ENCODE results near the gene HERPUD1.
A peak's percentile ranks its signal among the peaks of the same experiment; 100 is the strongest.
"Not testable (repeated sequence)": the region's sequence is repeated elsewhere in the genome, so short reads cannot be mapped to it uniquely, and the experiment has no call there.

HERPUD1 gene

DNA sequence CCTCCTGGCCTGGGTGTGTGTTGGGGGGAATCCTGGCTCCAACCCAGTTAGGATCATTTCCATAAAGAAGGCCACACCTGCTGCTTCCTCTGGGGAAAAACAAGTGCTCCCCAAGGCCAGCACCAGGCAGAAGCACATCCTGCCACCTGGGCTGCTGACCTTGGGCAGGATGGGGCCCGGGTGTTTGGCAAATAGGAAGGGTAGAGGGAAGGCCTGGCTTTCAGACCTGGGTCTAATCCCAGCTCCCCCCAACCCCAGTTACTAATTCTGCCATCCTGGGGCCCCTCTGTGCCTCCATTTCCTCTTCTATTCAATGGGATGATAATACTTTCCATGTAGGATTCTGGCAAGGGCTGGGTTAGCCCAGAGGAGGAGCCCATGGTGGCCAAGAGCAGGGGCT, 54.4 kb downstream of the HERPUD1 start:
- Histone ChIP-seq H3K4me1 (ENCODE audit: control insufficient read depth in 1 of 2, insufficient read depth in 2 of 2, low read length in 2 of 2) (peaks cover 20 to 28% of the 10 kb centered on the region in 2 donors), H3K9me3 (ENCODE audit: control insufficient read depth in 1 of 2, low read length in 2 of 2) (no peaks in the 10 kb centered on the region), H3K36me3 (ENCODE audit: control insufficient read depth in 1 of 2, insufficient read depth in 2 of 2, low read length in 2 of 2) (no peaks in the 10 kb centered on the region), H3K4me3 (ENCODE audit: low read depth in 1 of 2, low read length in 2 of 2) (no peak overlapping the region), H3K27me3 (ENCODE audit: low read depth, low read length) (no peaks in the 10 kb centered on the region), H3K27ac (ENCODE audit: low read length) (no peak overlapping the region)

GRCh38 chr16:56986908-56987307, 55.0 kb downstream of the HERPUD1 start:
- H3K4me1 ChIP-seq (ENCODE audit: control insufficient read depth in 1 of 2, insufficient read depth in 2 of 2, low read length in 2 of 2), result peaks cover 20 to 28% of the 10 kb centered on the region in 2 donors
- H3K27ac ChIP-seq (ENCODE audit: low read length), result not testable (repeated sequence)

GRCh38 chr16:56987692-56988091, 55.8 kb downstream of the HERPUD1 start:
- Histone ChIP-seq H3K4me3 (ENCODE audit: low read depth in 1 of 2, low read length in 2 of 2) (no peak overlapping the region), H3K27ac (ENCODE audit: low read length) (no peak overlapping the region), H3K27me3 (ENCODE audit: low read depth, low read length) (no peaks in the 10 kb centered on the region), H3K36me3 (ENCODE audit: control insufficient read depth in 1 of 2, insufficient read depth in 2 of 2, low read length in 2 of 2) (no peaks in the 10 kb centered on the region), H3K9me3 (ENCODE audit: control insufficient read depth in 1 of 2, low read length in 2 of 2) (no peaks in the 10 kb centered on the region), H3K4me1 (ENCODE audit: control insufficient read depth in 1 of 2, insufficient read depth in 2 of 2, low read length in 2 of 2) (peaks cover 20 to 28% of the 10 kb centered on the region in 2 donors)

More at GRCh38 chr16:56986908-56987307, 55.0 kb downstream of the HERPUD1 start:
- not testable (repeated sequence) for H3K9me3 ChIP-seq (ENCODE audit: control insufficient read depth in 1 of 2, low read length in 2 of 2); H3K36me3 ChIP-seq (ENCODE audit: control insufficient read depth in 1 of 2, insufficient read depth in 2 of 2, low read length in 2 of 2); H3K4me3 ChIP-seq (ENCODE audit: low read depth in 1 of 2, low read length in 2 of 2); H3K27me3 ChIP-seq (ENCODE audit: low read depth, low read length)

DNA sequence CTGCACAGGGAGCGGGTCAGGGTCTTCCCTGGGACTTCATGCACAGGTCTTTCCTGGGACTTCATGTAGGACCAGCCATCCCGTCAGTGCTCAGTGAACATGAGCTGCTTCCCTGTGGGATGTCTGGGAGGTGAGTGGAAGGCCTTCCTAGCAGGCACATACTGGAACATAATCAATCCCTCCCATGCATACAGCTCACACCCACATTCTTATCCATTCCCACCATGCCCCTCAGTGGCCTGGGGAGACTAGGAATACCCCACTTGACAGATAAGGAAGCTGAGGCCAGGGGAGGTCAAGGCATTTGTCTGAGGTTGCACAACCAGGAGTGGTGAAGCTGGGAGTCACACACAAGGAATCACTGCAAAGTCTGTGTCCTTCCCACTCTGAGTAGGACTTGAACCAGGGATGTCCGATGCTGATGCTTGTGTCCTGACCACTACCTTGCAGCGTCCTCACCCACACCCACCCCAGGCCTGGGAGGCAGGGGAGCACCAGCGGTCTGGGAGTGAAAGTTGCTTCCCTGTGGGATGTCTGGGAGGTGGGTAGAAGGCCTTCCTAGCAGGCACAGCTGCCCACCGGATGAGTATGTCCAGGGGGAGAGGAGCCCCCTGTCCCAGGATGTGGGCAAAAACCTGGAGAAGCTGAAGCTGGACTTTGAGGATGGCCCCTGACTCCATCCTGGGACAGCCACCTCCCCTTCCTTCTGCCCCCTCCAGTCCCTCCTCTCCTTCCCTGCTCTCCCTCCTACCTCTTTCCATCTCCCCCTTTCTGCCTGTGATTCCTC, 56.4 kb downstream of the HERPUD1 start:
- H3K36me3 ChIP-seq (ENCODE audit: control insufficient read depth in 1 of 2, insufficient read depth in 2 of 2, low read length in 2 of 2), result no peaks in the 10 kb centered on the region
- peak overlapping the region; percentile 72 to 82 for H3K4me3 ChIP-seq (ENCODE audit: low read depth in 1 of 2, low read length in 2 of 2)
- no peaks in the 10 kb centered on the region for H3K9me3 ChIP-seq (ENCODE audit: control insufficient read depth in 1 of 2, low read length in 2 of 2)
- no peaks in the 10 kb centered on the region for H3K27me3 ChIP-seq (ENCODE audit: low read depth, low read length)
- peaks cover 20 to 28% of the 10 kb centered on the region in 2 donors for H3K4me1 ChIP-seq (ENCODE audit: control insufficient read depth in 1 of 2, insufficient read depth in 2 of 2, low read length in 2 of 2)
- H3K27ac ChIP-seq (ENCODE audit: low read length), result peak overlapping the region; percentile 82

DNA sequence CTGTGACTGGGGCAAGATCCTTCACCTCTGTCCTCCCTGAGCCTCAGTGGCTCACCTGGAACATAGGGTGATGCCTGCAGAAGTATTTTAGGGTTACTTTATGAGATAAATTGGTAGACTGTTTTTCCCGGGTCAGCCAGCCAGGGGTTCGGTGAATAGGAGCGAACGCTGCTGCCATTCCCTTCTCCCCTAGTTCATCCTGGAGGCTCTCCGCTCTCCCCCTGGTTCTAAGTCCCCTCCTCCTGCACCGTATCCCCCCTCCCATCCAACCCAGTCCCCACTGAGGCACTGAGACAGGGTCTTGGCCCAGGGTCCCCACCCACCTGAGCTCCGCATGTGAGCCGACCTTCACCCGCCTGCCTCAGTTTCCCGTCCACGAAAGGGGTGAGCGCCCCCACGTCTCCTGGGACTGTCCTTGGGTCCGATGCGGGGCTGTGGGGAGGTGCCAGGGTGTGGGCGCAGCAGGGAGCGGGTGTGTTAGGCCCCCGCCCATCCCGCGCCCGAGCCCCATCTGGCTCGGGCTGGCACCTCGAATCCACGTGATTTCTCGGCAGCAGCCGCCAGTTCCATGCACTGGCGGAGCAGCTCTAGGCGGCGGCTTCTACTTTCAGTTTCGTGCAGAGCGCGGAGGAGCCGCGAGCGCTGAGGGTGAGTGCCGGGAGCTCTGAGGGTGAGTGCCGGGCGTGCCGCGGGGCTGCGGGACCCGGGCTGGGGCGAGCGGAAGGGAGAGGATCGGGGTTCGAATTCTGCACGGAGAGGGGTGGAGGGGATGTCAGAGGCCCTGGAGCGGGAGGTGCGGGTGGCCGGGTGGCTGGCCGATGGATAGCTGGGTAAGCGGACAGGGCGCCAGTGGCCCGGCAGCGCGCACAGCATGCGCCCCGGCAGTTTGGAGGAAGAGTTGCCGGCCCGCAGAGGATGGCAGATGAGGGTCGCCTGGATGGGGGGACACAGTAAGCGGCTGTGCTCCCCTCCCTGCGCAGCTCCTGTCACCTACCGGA, 57.3 kb downstream of the HERPUD1 start, which contains the start of gene NLRC5:
NLRC5 (plus strand) TSS at position 610 of the 998 bp plus-strand sequence. CDS start 31,156 bp downstream, outside the sequence.
- Histone ChIP-seq H3K27ac (ENCODE audit: low read length) (peak within 1 kb of the TSS; percentile 82), H3K27me3 (ENCODE audit: low read depth, low read length) (no peaks in the 10 kb centered on the region), H3K4me3 (ENCODE audit: low read depth in 1 of 2, low read length in 2 of 2) (peak within 1 kb of the TSS; percentile 72 to 82), H3K4me1 (ENCODE audit: control insufficient read depth in 1 of 2, insufficient read depth in 2 of 2, low read length in 2 of 2) (peaks cover 20 to 28% of the 10 kb centered on the region in 2 donors), H3K36me3 (ENCODE audit: control insufficient read depth in 1 of 2, insufficient read depth in 2 of 2, low read length in 2 of 2) (no peaks in the 10 kb centered on the region), H3K9me3 (ENCODE audit: control insufficient read depth in 1 of 2, low read length in 2 of 2) (no peaks in the 10 kb centered on the region)

DNA sequence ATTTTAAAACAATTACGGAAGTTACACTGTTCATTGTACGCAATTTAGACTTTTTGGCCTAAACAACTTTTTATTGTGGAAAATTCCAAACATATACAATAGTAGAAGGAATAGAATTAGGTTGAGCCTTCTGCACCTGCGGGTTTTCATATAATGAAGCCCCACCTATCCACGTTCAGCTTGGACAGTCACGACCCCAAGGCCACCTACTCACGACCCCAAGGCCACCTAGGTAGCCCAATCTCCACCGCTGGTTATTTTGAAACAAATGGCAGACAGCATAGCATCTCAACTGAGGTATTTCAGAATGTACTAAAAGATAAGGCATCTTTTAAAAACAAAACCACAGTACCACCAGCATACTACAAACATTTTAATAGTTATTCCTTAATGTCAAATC, 58.0 kb downstream of the HERPUD1 start:
- Histone ChIP-seq H3K9me3 (ENCODE audit: control insufficient read depth in 1 of 2, low read length in 2 of 2) (no peaks in the 10 kb centered on the region), H3K4me3 (ENCODE audit: low read depth in 1 of 2, low read length in 2 of 2) (peak overlapping the region; percentile 72 to 82), H3K36me3 (ENCODE audit: control insufficient read depth in 1 of 2, insufficient read depth in 2 of 2, low read length in 2 of 2) (no peaks in the 10 kb centered on the region), H3K27me3 (ENCODE audit: low read depth, low read length) (no peaks in the 10 kb centered on the region), H3K27ac (ENCODE audit: low read length) (peak overlapping the region; percentile 82), H3K4me1 (ENCODE audit: control insufficient read depth in 1 of 2, insufficient read depth in 2 of 2, low read length in 2 of 2) (peaks cover 20 to 26% of the 10 kb centered on the region in 2 donors)

- H3K27ac ChIP-seq (ENCODE audit: low read length), result peak overlapping the region; percentile 82
- peak overlapping the region; percentile 72 to 82 for H3K4me3 ChIP-seq (ENCODE audit: low read depth in 1 of 2, low read length in 2 of 2)
- H3K9me3 ChIP-seq (ENCODE audit: control insufficient read depth in 1 of 2, low read length in 2 of 2), result no peaks in the 10 kb centered on the region
- H3K27me3 ChIP-seq (ENCODE audit: low read depth, low read length), result no peaks in the 10 kb centered on the region
- peaks cover 0 to 2% of the 10 kb centered on the region in 2 donors for H3K36me3 ChIP-seq (ENCODE audit: control insufficient read depth in 1 of 2, insufficient read depth in 2 of 2, low read length in 2 of 2)
- peaks cover 20% of the 10 kb centered on the region in 2 donors for H3K4me1 ChIP-seq (ENCODE audit: control insufficient read depth in 1 of 2, insufficient read depth in 2 of 2, low read length in 2 of 2)
Observed at GRCh38 chr16:56990407-56991286, 58.7 kb downstream of the HERPUD1 start.

GRCh38 chr16:56992431-56992830, 60.5 kb downstream of the HERPUD1 start:
- H3K27me3 ChIP-seq (ENCODE audit: low read depth, low read length); H3K27ac ChIP-seq (ENCODE audit: low read length); H3K9me3 ChIP-seq (ENCODE audit: control insufficient read depth in 1 of 2, low read length in 2 of 2); H3K4me3 ChIP-seq (ENCODE audit: low read depth in 1 of 2, low read length in 2 of 2); H3K36me3 ChIP-seq (ENCODE audit: control insufficient read depth in 1 of 2, insufficient read depth in 2 of 2, low read length in 2 of 2): not testable (repeated sequence)
- H3K4me1 ChIP-seq (ENCODE audit: control insufficient read depth in 1 of 2, insufficient read depth in 2 of 2, low read length in 2 of 2), result peaks cover 15 to 16% of the 10 kb centered on the region in 2 donors

DNA sequence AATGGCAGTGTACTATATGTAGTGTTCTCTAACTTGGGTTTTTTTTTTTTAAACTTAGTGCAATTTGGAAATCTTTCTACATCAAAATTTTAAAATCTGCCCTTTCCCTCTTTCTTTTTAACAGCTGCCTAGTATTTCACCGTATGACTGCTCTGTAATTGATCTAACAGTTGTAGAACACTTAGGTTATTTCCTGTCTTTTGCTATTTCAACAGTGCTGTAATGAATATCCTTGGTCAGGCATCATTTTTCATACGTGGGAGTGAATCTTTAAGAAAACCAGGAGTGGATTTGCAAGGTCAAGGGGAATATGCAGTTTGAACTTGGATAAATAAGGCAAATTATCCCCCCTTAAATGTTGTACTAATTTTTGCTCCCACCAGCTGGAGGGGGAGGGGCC, 61.3 kb downstream of the HERPUD1 start:
- Histone ChIP-seq H3K4me1 (ENCODE audit: control insufficient read depth in 1 of 2, insufficient read depth in 2 of 2, low read length in 2 of 2) (peaks cover 15 to 16% of the 10 kb centered on the region in 2 donors), H3K9me3 (ENCODE audit: control insufficient read depth in 1 of 2, low read length in 2 of 2) (no peaks in the 10 kb centered on the region), H3K4me3 (ENCODE audit: low read depth in 1 of 2, low read length in 2 of 2) (no peak overlapping the region), H3K27ac (ENCODE audit: low read length) (no peak overlapping the region), H3K36me3 (ENCODE audit: control insufficient read depth in 1 of 2, insufficient read depth in 2 of 2, low read length in 2 of 2) (peaks cover 0 to 6% of the 10 kb centered on the region in 2 donors), H3K27me3 (ENCODE audit: low read depth, low read length) (no peaks in the 10 kb centered on the region)

DNA sequence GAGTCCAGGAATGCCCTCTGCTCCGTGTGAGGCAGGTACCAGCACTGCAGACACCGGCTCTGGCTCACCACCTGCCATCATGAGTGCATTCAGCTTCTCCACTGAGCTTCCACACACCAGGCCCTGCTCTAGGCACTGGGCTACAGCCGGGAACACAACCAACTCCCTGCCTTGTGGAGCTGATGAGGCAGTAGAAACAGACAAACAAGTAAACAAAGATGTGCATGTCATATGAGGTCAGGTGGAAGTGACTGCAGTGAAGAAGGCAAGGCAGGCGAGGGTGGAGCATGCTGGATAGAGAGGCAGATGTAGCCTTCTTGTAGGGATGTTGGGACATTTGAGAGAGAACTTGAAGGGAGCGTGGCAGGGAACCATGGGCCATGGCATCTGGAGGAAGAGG, 62.4 kb downstream of the HERPUD1 start:
- Histone ChIP-seq H3K27ac (ENCODE audit: low read length) (no peak overlapping the region), H3K36me3 (ENCODE audit: control insufficient read depth in 1 of 2, insufficient read depth in 2 of 2, low read length in 2 of 2) (peaks cover 0 to 6% of the 10 kb centered on the region in 2 donors), H3K9me3 (ENCODE audit: control insufficient read depth in 1 of 2, low read length in 2 of 2) (no peaks in the 10 kb centered on the region), H3K4me1 (ENCODE audit: control insufficient read depth in 1 of 2, insufficient read depth in 2 of 2, low read length in 2 of 2) (peaks cover 8 to 15% of the 10 kb centered on the region in 2 donors), H3K4me3 (ENCODE audit: low read depth in 1 of 2, low read length in 2 of 2) (no peak overlapping the region), H3K27me3 (ENCODE audit: low read depth, low read length) (no peaks in the 10 kb centered on the region)

Measured in muscle layer of duodenum (tissue), 2 donors.